Measurements from ENCODE around the gene NPNT.

GRCh38 chr4:105936901-105937300, 41.6 kb downstream of the NPNT start:
- TF ChIP-seq, protein P1, sequence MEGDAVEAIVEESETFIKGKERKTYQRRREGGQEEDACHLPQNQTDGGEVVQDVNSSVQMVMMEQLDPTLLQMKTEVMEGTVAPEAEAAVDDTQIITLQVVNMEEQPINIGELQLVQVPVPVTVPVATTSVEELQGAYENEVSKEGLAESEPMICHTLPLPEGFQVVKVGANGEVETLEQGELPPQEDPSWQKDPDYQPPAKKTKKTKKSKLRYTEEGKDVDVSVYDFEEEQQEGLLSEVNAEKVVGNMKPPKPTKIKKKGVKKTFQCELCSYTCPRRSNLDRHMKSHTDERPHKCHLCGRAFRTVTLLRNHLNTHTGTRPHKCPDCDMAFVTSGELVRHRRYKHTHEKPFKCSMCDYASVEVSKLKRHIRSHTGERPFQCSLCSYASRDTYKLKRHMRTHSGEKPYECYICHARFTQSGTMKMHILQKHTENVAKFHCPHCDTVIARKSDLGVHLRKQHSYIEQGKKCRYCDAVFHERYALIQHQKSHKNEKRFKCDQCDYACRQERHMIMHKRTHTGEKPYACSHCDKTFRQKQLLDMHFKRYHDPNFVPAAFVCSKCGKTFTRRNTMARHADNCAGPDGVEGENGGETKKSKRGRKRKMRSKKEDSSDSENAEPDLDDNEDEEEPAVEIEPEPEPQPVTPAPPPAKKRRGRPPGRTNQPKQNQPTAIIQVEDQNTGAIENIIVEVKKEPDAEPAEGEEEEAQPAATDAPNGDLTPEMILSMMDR (conservative IDR thresholded peaks at IDR 0.05) = no peak
- no peak for TF ChIP-seq EZH2 (IDR thresholded peaks at IDR 0.05; ENCODE audit: low read depth)
